Ovary (tissue), 9 donors: ENCODE data around the gene SND1. TPM values are rescaled to one million over a fixed set of nuclear protein-coding genes. Genes with fewer than 3 reads are reported as not detected.

ENCODE experiments used
- DNase-seq, 5 donors: peaks; one replicate each; pipeline ENCODE4 v3.0.0-alpha.2; 2019 to 2020
- H3K27ac ChIP-seq, 2 donors: fragments of 200-600 bp; one replicate each; pipeline versions ENCODE4 v1.5.1 to v1.8.0; 2019 to 2022
- H3K27me3 ChIP-seq: fragments of 200-600 bp; one replicate; pipeline ENCODE4 v1.8.0; 2022
- H3K36me3 ChIP-seq: fragments of 200-600 bp; sonication (generic); one replicate; pipeline ENCODE4 v1.5.1; 2019
- H3K4me1 ChIP-seq: one replicate; pipeline ENCODE4 v1.8.1; 2013; ENCODE audit warnings: mild to moderate bottlenecking, moderate library complexity; ENCODE audit not compliant: insufficient read depth
- H3K4me3 ChIP-seq: fragments of 200-600 bp; sonication (generic); one replicate; pipeline ENCODE4 v1.5.1; 2017
- H3K9me3 ChIP-seq, 2 donors: fragments of 200-600 bp in 1 of 2; sonication (generic) in 1 of 2; one replicate each; pipeline versions ENCODE4 v1.5.1 to v1.8.1; 2013 to 2019; ENCODE audit warnings: mild to moderate bottlenecking in 1 of 2, moderate library complexity in 1 of 2
- CTCF ChIP-seq, 3 donors: fragments of 450-650 bp in 2 of 3; fragments of 200-600 bp in 1 of 3; IDR thresholded peaks; one replicate each; pipeline versions ENCODE4 v1.5.1 to v1.8.0; 2016 to 2022; ENCODE audit warnings: antibody characterized with exemption in 3 of 3, mild to moderate bottlenecking in 1 of 3
- EP300 ChIP-seq: sonication (generic); formaldehyde crosslinking; IDR thresholded peaks from one replicate; pipeline ENCODE4 v1.6.1; 2017; ENCODE audit warnings: antibody characterized with exemption
- POLR2A ChIP-seq: fragments of 450-650 bp; IDR thresholded peaks from one replicate; pipeline ENCODE4 v1.6.1; 2017; ENCODE audit warnings: antibody characterized with exemption, mild to moderate bottlenecking, moderate library complexity
- WGBS, 3 donors: extraction: QIAGEN DNeasy Blood & Tissue Kit in 1 of 3; methylation state at CpG; one replicate each; pipeline versions ENCODE4 v1.1.5 to v1.1.7; 2013 to 2017; 5-methylcytosine and 5-hydroxymethylcytosine counted together
- intact Hi-C, 4 donors: fragments of 100-400 bp; cut with DNase I; formaldehyde crosslinking; loops; one replicate each; pipeline versions ENCODE4 v1.11.0 to v1.15.1; 2022 to 2023
- polyA plus RNA-seq, 2 donors: library from polyadenylated mRNA; stranded (reverse); fragments of 200-250 nt in 1 of 2; fragments of 350-450 nt in 1 of 2; fragmentation: Illumina TruSeq in 1 of 2; extraction: RNeasy Lipid Tissue Mini Kit (QIAGEN cat#74804) in 1 of 2; gene quantifications; one replicate each; pipeline ENCODE4 v1.2.3, GENCODE V29; 2013 to 2014
- total RNA-seq, 7 donors: library from RNA; depleted of rRNA in 2 of 7; stranded (reverse); fragments of >200 nt in 2 of 7; fragmentation: NEBNext Ultra II Directional in 3 of 7; extraction: Animal tissue kit (Norgen Biotek cat#: 25700) in 3 of 7; gene quantifications; one replicate each; pipeline versions ENCODE4 v1.1.0 to v1.2.4, GENCODE V29; 2016 to 2023
- donor health status: DM: no; HTN: no; CAD: no; lungs with moderate emphysema.
- donor health status: DM: no; HTN: no; CAD: no.
- donor health status: Bipolar disorder and iron deficiency.
- donor health status: DM: yes; HTN: yes; CAD: no.
- donor health status: DM: no; HTN: no; CAD: no.
- donor health status: DM: yes; HTN: yes; CAD: no.

The SND1 gene
- total and polyA plus RNA-seq, 9 donors: 91.4 to 297 (median 182) TPM

- H3K27me3 ChIP-seq: no peaks in the 10 kb centered on the region
- no peak for DNase-seq
- H3K4me3 ChIP-seq: no peak overlapping the region
- intact Hi-C loops: no loop called here
- H3K36me3 ChIP-seq: no peaks in the 10 kb centered on the region
- no peak overlapping the region for H3K27ac ChIP-seq
- no peaks in the 10 kb centered on the region for H3K9me3 ChIP-seq
- H3K4me1 ChIP-seq: no peaks in the 10 kb centered on the region
- WGBS, 3 donors: 74 to 78% (median 75%) methylated on average over 6 of the region's 6 CpGs
- no peak for TF ChIP-seq CTCF (IDR thresholded peaks at IDR 0.05)
- no peak for TF ChIP-seq EP300
These were observed 255.4 kb downstream of the SND1 start for GRCh38 chr7:127907110-127908040.

GRCh38 chr7:127908430-127909258 is 256.6 kb downstream of the SND1 start:
- H3K9me3 ChIP-seq: no peaks in the 10 kb centered on the region
- H3K27ac ChIP-seq: no peak overlapping the region
- no peaks in the 10 kb centered on the region for H3K4me1 ChIP-seq
- no peaks in the 10 kb centered on the region for H3K36me3 ChIP-seq
- 86 to 93% (median 88%) methylated on average over 4 of the region's 4 CpGs for WGBS, 3 donors
- no peak for TF ChIP-seq EP300
- no peak for TF ChIP-seq POLR2A
- TF ChIP-seq CTCF (IDR thresholded peaks at IDR 0.05): no peak
- H3K27me3 ChIP-seq: no peaks in the 10 kb centered on the region
- no peak overlapping the region for H3K4me3 ChIP-seq
- no peak for DNase-seq
- intact Hi-C loops: no loop called here

- no peak for DNase-seq
- no peak for TF ChIP-seq CTCF (IDR thresholded peaks at IDR 0.05)
- Histone ChIP-seq H3K27ac (no peak overlapping the region), H3K36me3 (no peaks in the 10 kb centered on the region), H3K4me3 (no peak overlapping the region), H3K27me3 (no peaks in the 10 kb centered on the region), H3K9me3 (no peaks in the 10 kb centered on the region), H3K4me1 (no peaks in the 10 kb centered on the region)
- 96 to 98% (median 98%) methylated on average over 3 of the region's 3 CpGs for WGBS, 3 donors
- intact Hi-C loops: no loop called here
These were observed 257.6 kb downstream of the SND1 start for GRCh38 chr7:127909424-127910152.

GRCh38 chr7:127910670-127911069 is 258.7 kb downstream of the SND1 start:
- TF ChIP-seq CTCF (IDR thresholded peaks at IDR 0.05) (no peak), EP300 (no peak), POLR2A (no peak)
- Histone ChIP-seq H3K9me3 (no peaks in the 10 kb centered on the region), H3K36me3 (no peaks in the 10 kb centered on the region), H3K27me3 (no peaks in the 10 kb centered on the region), H3K27ac (no peak overlapping the region), H3K4me3 (no peak overlapping the region), H3K4me1 (no peaks in the 10 kb centered on the region)
- WGBS, 3 donors: 60 to 63% (median 63%) methylated on average over 3 of the region's 3 CpGs
- intact Hi-C loops: no loop called here
- DNase-seq: no peak
